ENCODE measurements around the gene CHRM5. TPM values are rescaled to one million over a fixed set of nuclear protein-coding genes. Genes with fewer than 3 reads are reported as not detected.

CHRM5 gene
- total RNA-seq, 1 experiment from 2014 or later, result not detected

DNA sequence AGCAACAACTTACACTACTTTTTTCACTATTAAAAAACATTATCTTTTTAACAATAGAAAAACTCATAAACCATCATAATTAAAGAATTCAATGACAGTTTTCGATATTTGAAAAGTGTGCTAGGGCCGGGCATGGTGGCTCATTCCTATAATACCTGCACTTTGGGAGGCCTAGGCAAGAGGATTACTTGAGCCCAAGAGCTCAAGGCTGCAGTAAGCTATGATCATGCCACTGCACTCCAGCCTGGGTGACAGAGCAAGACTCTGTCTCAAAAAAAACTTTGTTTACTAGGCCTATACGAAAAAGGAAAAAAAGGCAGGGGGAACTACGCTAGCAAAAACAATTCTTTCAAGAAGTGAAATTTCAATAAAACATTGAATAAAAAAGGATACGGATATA lies 42.6 kb downstream of the CHRM5 start:
- POLR2A ChIA-PET, result no interaction called here
- no peak overlapping the region for H3K4me3 Mint-ChIP-seq (ENCODE audit: unreplicated experiment)
- no peaks in the 10 kb centered on the region for H3K9me3 Mint-ChIP-seq (ENCODE audit: unreplicated experiment)
- TF ChIP-seq, protein P1, sequence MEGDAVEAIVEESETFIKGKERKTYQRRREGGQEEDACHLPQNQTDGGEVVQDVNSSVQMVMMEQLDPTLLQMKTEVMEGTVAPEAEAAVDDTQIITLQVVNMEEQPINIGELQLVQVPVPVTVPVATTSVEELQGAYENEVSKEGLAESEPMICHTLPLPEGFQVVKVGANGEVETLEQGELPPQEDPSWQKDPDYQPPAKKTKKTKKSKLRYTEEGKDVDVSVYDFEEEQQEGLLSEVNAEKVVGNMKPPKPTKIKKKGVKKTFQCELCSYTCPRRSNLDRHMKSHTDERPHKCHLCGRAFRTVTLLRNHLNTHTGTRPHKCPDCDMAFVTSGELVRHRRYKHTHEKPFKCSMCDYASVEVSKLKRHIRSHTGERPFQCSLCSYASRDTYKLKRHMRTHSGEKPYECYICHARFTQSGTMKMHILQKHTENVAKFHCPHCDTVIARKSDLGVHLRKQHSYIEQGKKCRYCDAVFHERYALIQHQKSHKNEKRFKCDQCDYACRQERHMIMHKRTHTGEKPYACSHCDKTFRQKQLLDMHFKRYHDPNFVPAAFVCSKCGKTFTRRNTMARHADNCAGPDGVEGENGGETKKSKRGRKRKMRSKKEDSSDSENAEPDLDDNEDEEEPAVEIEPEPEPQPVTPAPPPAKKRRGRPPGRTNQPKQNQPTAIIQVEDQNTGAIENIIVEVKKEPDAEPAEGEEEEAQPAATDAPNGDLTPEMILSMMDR (IDR thresholded peaks at IDR 0.05; ENCODE audit: insufficient read depth in 1 of 2, low read depth in 1 of 2, low read length in 1 of 2, severe bottlenecking in 1 of 2, unreplicated experiment in 1 of 2), result no peak
- intact Hi-C loops (cut with micrococcal nuclease; ENCODE audit: unreplicated experiment), result no loop called here
- H3K9me3 ChIP-seq, result no peaks in the 10 kb centered on the region
- H3K27me3 ChIP-seq (replicated peaks; ENCODE audit: control insufficient read depth, insufficient read depth, low read length), result no peaks in the 10 kb centered on the region
- CTCF ChIA-PET, result no interaction called here
- no peaks in the 10 kb centered on the region for H3K27me3 Mint-ChIP-seq (ENCODE audit: insufficient read depth, unreplicated experiment)
- no peaks in the 10 kb centered on the region for H3K4me1 ChIP-seq
- no peak overlapping the region for H3K27ac Mint-ChIP-seq (ENCODE audit: unreplicated experiment)
- no peaks in the 10 kb centered on the region for H3K4me1 Mint-ChIP-seq (ENCODE audit: low read depth, unreplicated experiment)
- H3K36me3 Mint-ChIP-seq (ENCODE audit: insufficient read depth, unreplicated experiment), result no peaks in the 10 kb centered on the region
- no peak overlapping the region for H3K4me3 ChIP-seq (ENCODE audit: low read depth, low read length)
- no peak for DNase-seq
- no peaks in the 10 kb centered on the region for H3K36me3 ChIP-seq (ENCODE audit: control insufficient read depth, insufficient read depth, low read length)
- no TSS peak for BruUV-seq (replicated peaks)

DNA sequence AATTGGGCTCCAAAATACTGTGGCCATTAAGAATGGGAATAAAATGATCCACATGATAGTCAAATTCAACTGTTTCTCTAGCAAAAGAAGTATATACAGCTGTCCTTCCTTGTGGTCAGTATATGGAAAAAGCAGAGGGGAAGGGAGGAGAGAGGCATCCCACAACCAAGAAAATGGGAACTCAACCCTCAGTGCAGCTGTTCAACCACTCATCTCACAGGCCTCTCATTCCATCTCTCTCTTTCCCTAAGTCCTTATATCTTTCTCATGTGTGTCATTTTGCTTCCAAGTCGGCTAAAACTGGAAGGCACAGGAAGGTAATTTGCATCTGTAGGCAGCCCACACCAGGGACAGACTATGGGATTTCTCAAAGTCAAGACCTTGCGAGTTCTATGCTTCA lies 43.2 kb downstream of the CHRM5 start:
- no peaks in the 10 kb centered on the region for H3K36me3 ChIP-seq (ENCODE audit: control insufficient read depth, insufficient read depth, low read length)
- H3K27me3 ChIP-seq (replicated peaks; ENCODE audit: control insufficient read depth, insufficient read depth, low read length), result no peaks in the 10 kb centered on the region
- no peaks in the 10 kb centered on the region for H3K9me3 ChIP-seq
- H3K4me3 ChIP-seq (ENCODE audit: low read depth, low read length), result no peak overlapping the region
- no peak overlapping the region for H3K4me3 Mint-ChIP-seq (ENCODE audit: unreplicated experiment)
- no TSS peak for BruUV-seq (replicated peaks)
- no peaks in the 10 kb centered on the region for H3K4me1 Mint-ChIP-seq (ENCODE audit: low read depth, unreplicated experiment)
- intact Hi-C loops (cut with micrococcal nuclease; ENCODE audit: unreplicated experiment), result no loop called here
- no peak overlapping the region for H3K27ac Mint-ChIP-seq (ENCODE audit: unreplicated experiment)
- H3K36me3 Mint-ChIP-seq (ENCODE audit: insufficient read depth, unreplicated experiment), result no peaks in the 10 kb centered on the region
- no peaks in the 10 kb centered on the region for H3K27me3 Mint-ChIP-seq (ENCODE audit: insufficient read depth, unreplicated experiment)
- TF ChIP-seq, protein P1 (IDR thresholded peaks at IDR 0.05; ENCODE audit: insufficient read depth in 1 of 2, low read depth in 1 of 2, low read length in 1 of 2, severe bottlenecking in 1 of 2, unreplicated experiment in 1 of 2), result no peak
- DNase-seq, result no peak
- ChIA-PET POLR2A (no interaction called here), CTCF (no interaction called here)
- H3K9me3 Mint-ChIP-seq (ENCODE audit: unreplicated experiment), result no peaks in the 10 kb centered on the region
- H3K4me1 ChIP-seq, result no peaks in the 10 kb centered on the region

DNA sequence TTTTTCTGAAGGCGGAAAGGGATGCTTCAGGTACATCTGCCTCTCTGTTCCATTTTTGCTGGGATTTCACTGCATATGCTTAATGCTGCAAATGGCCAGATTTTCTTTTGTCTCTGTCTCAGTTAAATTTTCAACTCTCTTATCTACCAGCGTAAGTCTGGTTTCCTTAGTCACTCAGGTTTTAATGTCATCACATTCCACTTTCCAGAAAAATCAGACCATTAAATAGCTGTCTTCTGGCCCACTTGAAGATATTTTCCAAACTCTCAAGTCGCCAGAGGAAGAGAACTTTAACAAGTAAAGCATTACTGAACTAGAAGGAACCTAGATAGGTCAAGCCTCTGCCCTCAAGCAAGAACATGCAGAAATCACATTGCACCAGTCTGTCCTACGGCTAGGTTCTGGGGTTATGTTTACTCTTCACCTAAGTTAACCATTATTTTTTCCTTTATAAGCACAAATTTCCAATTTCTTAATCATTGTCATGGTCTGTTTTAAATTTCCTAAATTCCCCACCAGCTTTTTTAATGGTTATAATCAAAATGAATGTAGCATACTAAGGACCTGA lies 44.2 kb downstream of the CHRM5 start:
- H3K9me3 ChIP-seq, result no peaks in the 10 kb centered on the region
- no TSS peak for BruUV-seq (replicated peaks)
- no peak for DNase-seq
- intact Hi-C loops (cut with micrococcal nuclease; ENCODE audit: unreplicated experiment), result no loop called here
- POLR2A ChIA-PET, result no interaction called here
- H3K4me1 ChIP-seq, result no peaks in the 10 kb centered on the region
- TF ChIP-seq, protein P1 (IDR thresholded peaks at IDR 0.05; ENCODE audit: insufficient read depth in 1 of 2, low read depth in 1 of 2, low read length in 1 of 2, severe bottlenecking in 1 of 2, unreplicated experiment in 1 of 2), result no peak
- CTCF ChIA-PET, result no interaction called here
- H3K4me1 Mint-ChIP-seq (ENCODE audit: low read depth, unreplicated experiment), result no peaks in the 10 kb centered on the region
- H3K27me3 Mint-ChIP-seq (ENCODE audit: insufficient read depth, unreplicated experiment), result no peaks in the 10 kb centered on the region
- H3K9me3 Mint-ChIP-seq (ENCODE audit: unreplicated experiment), result no peaks in the 10 kb centered on the region
- H3K4me3 Mint-ChIP-seq (ENCODE audit: unreplicated experiment), result no peak overlapping the region
- no peaks in the 10 kb centered on the region for H3K36me3 Mint-ChIP-seq (ENCODE audit: insufficient read depth, unreplicated experiment)
- H3K27me3 ChIP-seq (replicated peaks; ENCODE audit: control insufficient read depth, insufficient read depth, low read length), result no peaks in the 10 kb centered on the region
- no peak overlapping the region for H3K4me3 ChIP-seq (ENCODE audit: low read depth, low read length)
- H3K36me3 ChIP-seq (ENCODE audit: control insufficient read depth, insufficient read depth, low read length), result no peaks in the 10 kb centered on the region
- H3K27ac Mint-ChIP-seq (ENCODE audit: unreplicated experiment), result no peak overlapping the region
